Astrocyte (in vitro differentiated cells and primary cell): Measurements from ENCODE around the gene FOXE3. TPM values are rescaled to one million over a fixed set of nuclear protein-coding genes. Genes with fewer than 3 reads are reported as not detected.

ENCODE experiments used
- DNase-seq: peaks from one replicate; pipeline ENCODE4 v3.0.0-alpha.2; 2010; ENCODE audit warnings: low read depth
- FAIRE-seq: peaks from 2 replicates; lab custom pipeline; 2011; peaks lifted over from hg19 to GRCh38; lab: Jason Lieb, UNC
- H2AFZ ChIP-seq: 2 replicates; pipeline ENCODE4 v1.6.0; 2012; ENCODE audit warnings: low read depth, low read length, inconsistent platforms
- H3K27ac ChIP-seq: 2 replicates; pipeline ENCODE4 v1.5.1; 2011; ENCODE audit warnings: low read depth, low read length, inconsistent platforms
- H3K27me3 ChIP-seq: 2 replicates; pipeline ENCODE4 v1.6.0; 2011; ENCODE audit warnings: low read length, inconsistent platforms; ENCODE audit not compliant: insufficient read depth
- H3K36me3 ChIP-seq: 2 replicates; pipeline ENCODE4 v1.5.1; 2011; ENCODE audit warnings: low read length, inconsistent platforms; ENCODE audit not compliant: insufficient read depth
- H3K4me1 ChIP-seq: 2 replicates; pipeline ENCODE4 v1.5.1; 2011; ENCODE audit warnings: low read length, inconsistent platforms; ENCODE audit not compliant: insufficient read depth
- H3K4me2 ChIP-seq: 2 replicates; pipeline ENCODE4 v1.6.0; 2012; ENCODE audit warnings: low read length, inconsistent platforms
- H3K4me3 ChIP-seq: 2 replicates; pipeline ENCODE4 v1.5.1; 2011; ENCODE audit warnings: low read depth, mild to moderate bottlenecking, low read length, inconsistent platforms; ENCODE audit not compliant: insufficient read depth
- H3K79me2 ChIP-seq: 2 replicates; pipeline ENCODE4 v1.6.0; 2012; ENCODE audit warnings: mild to moderate bottlenecking, low read length, inconsistent platforms; ENCODE audit not compliant: insufficient read depth
- H3K9ac ChIP-seq: 2 replicates; pipeline ENCODE4 v1.6.0; 2012; ENCODE audit warnings: mild to moderate bottlenecking, low read length, inconsistent platforms
- H3K9me3 ChIP-seq: 2 replicates; pipeline ENCODE4 v1.5.1; 2012; ENCODE audit warnings: low read depth, mild to moderate bottlenecking, low read length, inconsistent platforms; ENCODE audit not compliant: insufficient read depth
- H4K20me1 ChIP-seq: 2 replicates; pipeline ENCODE4 v1.6.0; 2012; ENCODE audit warnings: low read length, inconsistent platforms; ENCODE audit not compliant: insufficient read depth
- H3K27ac Mint-ChIP-seq: one replicate; pipeline ENCODE4 v1.8.0; 2021; ENCODE audit warnings: mild to moderate bottlenecking, mixed read lengths; ENCODE audit not compliant: unreplicated experiment
- H3K27me3 Mint-ChIP-seq: one replicate; pipeline ENCODE4 v1.8.0; 2021; ENCODE audit warnings: low read depth, mixed read lengths; ENCODE audit not compliant: unreplicated experiment
- H3K36me3 Mint-ChIP-seq: one replicate; pipeline ENCODE4 v1.8.0; 2021; ENCODE audit warnings: low read depth, mixed read lengths; ENCODE audit not compliant: unreplicated experiment
- H3K4me1 Mint-ChIP-seq: one replicate; pipeline ENCODE4 v1.8.0; 2021; ENCODE audit warnings: low read depth, mixed read lengths; ENCODE audit not compliant: unreplicated experiment
- H3K4me3 Mint-ChIP-seq: one replicate; pipeline ENCODE4 v1.8.0; 2021; ENCODE audit warnings: mild to moderate bottlenecking, moderate library complexity, mixed read lengths; ENCODE audit not compliant: unreplicated experiment
- H3K9me3 Mint-ChIP-seq: one replicate; pipeline ENCODE4 v1.8.0; 2021; ENCODE audit warnings: mild to moderate bottlenecking, mixed read lengths; ENCODE audit not compliant: unreplicated experiment
- EZH2 ChIP-seq: IDR thresholded peaks from 2 replicates; pipeline ENCODE4 v1.6.1; 2012; ENCODE audit warnings: mild to moderate bottlenecking, low read length, inconsistent platforms; ENCODE audit not compliant: insufficient read depth
- total RNA-seq: library from RNA; stranded (reverse); gene quantifications from 2 replicates; pipeline ENCODE4 v1.2.1, GENCODE V29; 2021
- TF ChIP-seq, protein P1 (sequence below): IDR thresholded peaks from 2 replicates; pipeline ENCODE4 v1.5.1; 2011; ENCODE audit warnings: low read depth, mild to moderate bottlenecking, inconsistent platforms, low read length, moderate library complexity; ENCODE audit not compliant: insufficient read depth

The FOXE3 gene
- total RNA-seq, 1 donor from 2014 or later = 0.14 TPM

DNA sequence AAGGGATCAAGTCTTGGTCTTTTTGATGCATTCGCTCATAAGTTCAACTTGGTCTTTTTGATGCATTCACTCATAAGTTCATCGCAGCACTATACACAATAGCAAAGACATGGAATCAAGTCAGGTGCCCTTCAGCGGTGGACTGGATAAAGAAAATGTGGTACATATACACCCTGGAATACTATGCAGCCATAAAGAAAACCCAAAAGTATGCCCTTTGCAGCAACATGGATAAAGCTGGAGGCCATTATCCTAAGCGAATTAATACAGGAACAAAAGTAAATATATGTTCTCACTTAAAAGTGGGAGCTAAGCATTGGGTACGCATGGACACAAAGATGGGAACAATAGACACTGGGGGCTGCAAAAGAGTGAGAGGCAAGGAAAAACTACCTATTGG, 29.8 kb upstream of the FOXE3 start:
- Mint-ChIP-seq H3K4me3 (no peak overlapping the region), H3K36me3 (peaks cover 9% of the 10 kb centered on the region), H3K4me1 (peaks cover 4% of the 10 kb centered on the region), H3K27me3 (peaks cover 16% of the 10 kb centered on the region), H3K27ac (no peak overlapping the region), H3K9me3 (no peaks in the 10 kb centered on the region)
- Histone ChIP-seq H3K27me3 (no peaks in the 10 kb centered on the region), H3K79me2 (no peaks in the 10 kb centered on the region), H3K9me3 (no peaks in the 10 kb centered on the region), H2AFZ (no peak overlapping the region), H3K4me3 (no peak overlapping the region), H3K9ac (no peak overlapping the region), H3K4me2 (no peak overlapping the region), H4K20me1 (peaks cover 12% of the 10 kb centered on the region), H3K27ac (no peak overlapping the region), H3K4me1 (no peaks in the 10 kb centered on the region), H3K36me3 (peaks cover 3% of the 10 kb centered on the region)
- FAIRE-seq (no peak), DNase-seq (no peak)
- TF ChIP-seq EZH2 = no peak
- TF ChIP-seq, protein P1, sequence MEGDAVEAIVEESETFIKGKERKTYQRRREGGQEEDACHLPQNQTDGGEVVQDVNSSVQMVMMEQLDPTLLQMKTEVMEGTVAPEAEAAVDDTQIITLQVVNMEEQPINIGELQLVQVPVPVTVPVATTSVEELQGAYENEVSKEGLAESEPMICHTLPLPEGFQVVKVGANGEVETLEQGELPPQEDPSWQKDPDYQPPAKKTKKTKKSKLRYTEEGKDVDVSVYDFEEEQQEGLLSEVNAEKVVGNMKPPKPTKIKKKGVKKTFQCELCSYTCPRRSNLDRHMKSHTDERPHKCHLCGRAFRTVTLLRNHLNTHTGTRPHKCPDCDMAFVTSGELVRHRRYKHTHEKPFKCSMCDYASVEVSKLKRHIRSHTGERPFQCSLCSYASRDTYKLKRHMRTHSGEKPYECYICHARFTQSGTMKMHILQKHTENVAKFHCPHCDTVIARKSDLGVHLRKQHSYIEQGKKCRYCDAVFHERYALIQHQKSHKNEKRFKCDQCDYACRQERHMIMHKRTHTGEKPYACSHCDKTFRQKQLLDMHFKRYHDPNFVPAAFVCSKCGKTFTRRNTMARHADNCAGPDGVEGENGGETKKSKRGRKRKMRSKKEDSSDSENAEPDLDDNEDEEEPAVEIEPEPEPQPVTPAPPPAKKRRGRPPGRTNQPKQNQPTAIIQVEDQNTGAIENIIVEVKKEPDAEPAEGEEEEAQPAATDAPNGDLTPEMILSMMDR = no peak

DNA sequence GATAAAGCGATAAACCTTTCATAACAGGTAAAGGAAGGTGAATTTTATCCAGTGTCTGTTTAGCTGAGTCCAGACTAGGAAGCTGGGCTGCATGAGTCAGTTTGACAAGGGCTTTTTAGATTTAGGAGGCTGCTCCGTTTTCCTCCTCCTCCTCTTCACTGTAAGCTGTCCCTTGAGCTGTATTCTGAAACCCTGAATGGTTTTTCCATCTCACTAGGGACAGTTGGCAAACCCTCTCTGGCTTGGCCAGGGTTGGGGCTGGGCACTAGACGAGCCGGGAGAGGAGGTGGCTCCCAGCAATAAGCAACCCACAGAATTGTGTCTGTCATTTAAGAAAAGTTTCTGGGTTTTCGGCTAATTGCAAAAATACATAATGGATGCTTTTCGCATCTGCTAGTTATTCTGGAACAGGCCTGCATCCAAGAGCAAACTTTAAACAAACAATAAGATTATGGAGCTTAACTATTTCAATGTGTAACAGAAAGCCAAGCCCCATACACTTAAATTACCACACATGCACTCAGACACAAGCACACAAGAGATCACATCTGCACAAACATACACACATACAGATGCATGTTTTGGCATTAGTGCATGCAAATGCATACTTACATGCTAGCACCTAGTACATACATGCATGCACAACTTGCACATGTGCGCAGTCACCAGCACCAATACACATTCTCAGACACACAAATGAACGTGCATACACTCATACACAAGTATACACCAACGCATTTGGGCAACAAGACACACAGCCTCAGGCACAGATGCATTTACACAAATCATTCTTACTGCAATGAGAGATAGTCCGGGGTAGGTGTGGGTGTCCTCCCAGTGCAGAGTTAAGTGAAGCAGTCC, 27.8 kb upstream of the FOXE3 start:
- FAIRE-seq = no peak
- H3K27ac ChIP-seq = no peak overlapping the region
- H3K4me1 Mint-ChIP-seq = peaks cover 4% of the 10 kb centered on the region
- H3K4me3 ChIP-seq = no peak overlapping the region
- H3K36me3 Mint-ChIP-seq = peaks cover 9% of the 10 kb centered on the region
- TF ChIP-seq EZH2 = no peak
- TF ChIP-seq, protein P1 = no peak
- no peaks in the 10 kb centered on the region for H3K36me3 ChIP-seq
- no peak overlapping the region for H3K27ac Mint-ChIP-seq
- H3K9me3 ChIP-seq = no peaks in the 10 kb centered on the region
- peaks cover 12% of the 10 kb centered on the region for H4K20me1 ChIP-seq
- no peak for DNase-seq
- no peak overlapping the region for H3K9ac ChIP-seq
- H3K4me1 ChIP-seq = no peaks in the 10 kb centered on the region
- no peak overlapping the region for H3K4me2 ChIP-seq
- H3K9me3 Mint-ChIP-seq = no peaks in the 10 kb centered on the region
- H3K4me3 Mint-ChIP-seq = no peak overlapping the region
- no peak overlapping the region for H2AFZ ChIP-seq
- no peaks in the 10 kb centered on the region for H3K27me3 ChIP-seq
- no peaks in the 10 kb centered on the region for H3K79me2 ChIP-seq
- H3K27me3 Mint-ChIP-seq = peaks cover 25% of the 10 kb centered on the region

DNA sequence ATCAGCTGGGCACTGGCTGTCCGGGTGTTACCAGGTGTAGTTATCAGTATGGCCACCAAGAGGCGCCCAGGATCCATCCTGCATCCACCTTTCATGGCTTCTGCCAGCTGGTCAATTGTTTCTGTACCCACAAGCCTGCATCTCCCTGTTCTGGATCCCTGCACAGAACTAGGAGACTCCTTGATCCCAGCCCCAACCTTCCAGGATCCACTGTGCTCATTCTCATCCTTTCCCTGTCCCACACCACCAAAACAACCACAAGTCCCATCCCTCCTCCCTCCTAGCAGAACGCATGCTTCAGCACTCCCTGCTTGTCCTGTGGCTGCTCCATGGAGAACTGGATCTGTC, 27.2 kb upstream of the FOXE3 start:
- H3K9me3 Mint-ChIP-seq = no peaks in the 10 kb centered on the region
- no peaks in the 10 kb centered on the region for H3K79me2 ChIP-seq
- H3K9ac ChIP-seq = no peak overlapping the region
- no peaks in the 10 kb centered on the region for H3K27me3 ChIP-seq
- H3K36me3 ChIP-seq = no peaks in the 10 kb centered on the region
- peaks cover 4% of the 10 kb centered on the region for H3K4me1 Mint-ChIP-seq
- H3K4me3 ChIP-seq = no peak overlapping the region
- peaks cover 9% of the 10 kb centered on the region for H3K36me3 Mint-ChIP-seq
- no peak overlapping the region for H3K4me2 ChIP-seq
- no peaks in the 10 kb centered on the region for H3K9me3 ChIP-seq
- H3K27ac ChIP-seq = no peak overlapping the region
- TF ChIP-seq, protein P1 = peak; percentile 73
- TF ChIP-seq EZH2 = no peak
- no peaks in the 10 kb centered on the region for H3K4me1 ChIP-seq
- H3K27me3 Mint-ChIP-seq = peaks cover 28% of the 10 kb centered on the region
- no peak overlapping the region for H2AFZ ChIP-seq
- H3K27ac Mint-ChIP-seq = no peak overlapping the region
- DNase-seq (no peak), FAIRE-seq (peak; percentile 86)
- no peak overlapping the region for H3K4me3 Mint-ChIP-seq
- H4K20me1 ChIP-seq = peaks cover 12% of the 10 kb centered on the region
